GM12878 (cell line): Measurements from ENCODE around the gene CCDC12. TPM values are rescaled to one million over a fixed set of nuclear protein-coding genes. Genes with fewer than 3 reads are reported as not detected.

ENCODE experiments used
- ATAC-seq: fragments of 200-7000 bp; cut with Tn5 transposase; 3 replicates; pipeline ENCODE4 v1.9.1; 2020; ENCODE audit warnings: mild to moderate bottlenecking, moderate library complexity
- BruUV-seq: library from RNA; stranded (reverse); fragments of 400-500 nt; replicated peaks from 2 replicates; lab custom pipeline; 2021; lab: Mats Ljungman, UMichigan
- CTCF ChIA-PET: fragments of 300-600 bp; sonication (Branson Sonifier 250); formaldehyde crosslinking; extraction: SDS; loops from one replicate; lab custom pipeline; 2021; ENCODE audit warnings: inconsistent platforms; lab: Yijun Ruan, JAX
- POLR2A ChIA-PET: fragments of 350-600 bp; formaldehyde crosslinking; extraction: SDS; loops from one replicate; lab custom pipeline; 2021; ENCODE audit warnings: inconsistent platforms; lab: Charles Lee
- RAD21 ChIA-PET: fragments of 300-600 bp; sonication (Branson Sonifier 250); formaldehyde crosslinking; loops from one replicate; lab custom pipeline; 2023; ENCODE audit warnings: antibody characterized with exemption; ENCODE audit not compliant: unreplicated experiment; lab: Charles Lee
- SMC1A ChIA-PET: fragments of 300-600 bp; sonication (Branson Sonifier 250); formaldehyde crosslinking; loops from one replicate; lab custom pipeline; 2023; ENCODE audit not compliant: unreplicated experiment, uncharacterized antibody; lab: Charles Lee
- DNase-seq: peaks from one replicate; pipeline ENCODE4 v3.0.0-alpha.2; 2011; ENCODE audit warnings: low read depth, low spot score
- FAIRE-seq: peaks from 3 replicates; lab custom pipeline; 2011; peaks lifted over from hg19 to GRCh38; lab: Jason Lieb, UNC
- H2AFZ ChIP-seq: 2 replicates; pipeline ENCODE4 v1.6.0; 2011; ENCODE audit warnings: low read depth, low read length, control low read depth; ENCODE audit not compliant: control insufficient read depth
- H3K27ac ChIP-seq: 2 replicates; pipeline ENCODE4 v1.5.1; 2011; ENCODE audit warnings: control low read depth; ENCODE audit not compliant: control insufficient read depth, insufficient read depth
- H3K27me3 ChIP-seq, 2 experiments: replicated peaks in 1 of 2; 2 replicates each; pipeline versions ENCODE4 v1.6.0 to v1.6.1; 2011; ENCODE audit warnings: low read length in 1 of 2; ENCODE audit not compliant: control insufficient read depth in 2 of 2, insufficient read depth in 2 of 2
- H3K36me3 ChIP-seq, 2 experiments: 2 replicates each; pipeline ENCODE4 v1.5.1; 2011; ENCODE audit warnings: low read length in 1 of 2; ENCODE audit not compliant: control insufficient read depth in 2 of 2, insufficient read depth in 2 of 2
- H3K4me1 ChIP-seq: 2 replicates; pipeline ENCODE4 v1.6.1; 2011; ENCODE audit warnings: mild to moderate bottlenecking, low read length, moderate library complexity, mixed read lengths; ENCODE audit not compliant: control insufficient read depth, insufficient read depth
- H3K4me2 ChIP-seq: 2 replicates; pipeline ENCODE4 v1.6.0; 2011; ENCODE audit warnings: control low read depth; ENCODE audit not compliant: control insufficient read depth, insufficient read depth
- H3K4me3 ChIP-seq: fragments of 200-600 bp; sonication (generic); 2 replicates; pipeline ENCODE4 v1.5.1; 2016
- H3K79me2 ChIP-seq: 2 replicates; pipeline ENCODE4 v1.6.0; 2011; ENCODE audit warnings: low read length; ENCODE audit not compliant: control insufficient read depth, insufficient read depth
- H3K9ac ChIP-seq: 2 replicates; pipeline ENCODE4 v1.8.0; 2011; ENCODE audit warnings: low read length, control low read depth, mixed read lengths; ENCODE audit not compliant: control insufficient read depth, insufficient read depth
- H3K9me3 ChIP-seq: replicated peaks from 3 replicates; pipeline ENCODE4 v1.5.1; 2011; ENCODE audit warnings: mild to moderate bottlenecking, low read length; ENCODE audit not compliant: control insufficient read depth, insufficient read depth
- H4K20me1 ChIP-seq: 2 replicates; pipeline ENCODE4 v1.6.0; 2011; ENCODE audit not compliant: control insufficient read depth, insufficient read depth
- ATF7 ChIP-seq: fragments of 450-650 bp; IDR thresholded peaks from 2 replicates; pipeline ENCODE4 v1.6.1; 2016; ENCODE audit warnings: low read depth, mild to moderate bottlenecking
- BCLAF1 ChIP-seq: fragments of 450-650 bp; IDR thresholded peaks from 2 replicates; pipeline ENCODE4 v1.6.1; 2017; ENCODE audit warnings: antibody characterized with exemption, mild to moderate bottlenecking, moderate library complexity
- EP300 ChIP-seq, 2 experiments: fragments of 150-350 bp in 1 of 2; IDR thresholded peaks; 2 replicates each; pipeline ENCODE4 v1.6.1; 2011 to 2012; ENCODE audit warnings: low read depth in 2 of 2, low read length in 2 of 2, borderline replicate concordance in 1 of 2, improper control_type of control experiment in 1 of 2, inconsistent platforms in 1 of 2; ENCODE audit not compliant: control insufficient read depth in 1 of 2
- IKZF1 ChIP-seq: fragments of 450-650 bp; conservative IDR thresholded peaks from 2 replicates; pipeline ENCODE4 v1.6.1; 2017; ENCODE audit warnings: antibody characterized with exemption, mild to moderate bottlenecking
- IRF3 ChIP-seq: fragments of 450-650 bp; IDR thresholded peaks from 2 replicates; pipeline ENCODE4 v1.6.1; 2014; ENCODE audit warnings: mild to moderate bottlenecking
- KLF5 ChIP-seq: fragments of 450-650 bp; IDR thresholded peaks from 2 replicates; pipeline ENCODE4 v1.6.1; 2014; ENCODE audit warnings: mild to moderate bottlenecking; ENCODE audit not compliant: partially characterized antibody
- NBN ChIP-seq: fragments of 450-650 bp; IDR thresholded peaks from 2 replicates; pipeline ENCODE4 v1.6.1; 2016
- NR2F1 ChIP-seq: fragments of 450-650 bp; conservative IDR thresholded peaks from 2 replicates; pipeline ENCODE4 v1.6.1; 2017; ENCODE audit warnings: mild to moderate bottlenecking
- SUPT20H ChIP-seq: IDR thresholded peaks from 2 replicates; pipeline ENCODE4 v1.6.1; 2011; ENCODE audit warnings: low read depth, mild to moderate bottlenecking, low read length, moderate library complexity, borderline replicate concordance; ENCODE audit not compliant: control insufficient read depth
- SUZ12 ChIP-seq: fragments of 200-600 bp; sonication (generic); IDR thresholded peaks from one replicate; pipeline ENCODE4 v1.6.1; 2018; ENCODE audit warnings: antibody characterized with exemption, mild to moderate bottlenecking; ENCODE audit not compliant: unreplicated experiment
- TBL1XR1 ChIP-seq: IDR thresholded peaks from 2 replicates; pipeline ENCODE4 v1.6.1; 2012; ENCODE audit warnings: low read depth, low read length, improper control_type of control experiment
- ZSCAN29 ChIP-seq: fragments of 450-650 bp; IDR thresholded peaks from 2 replicates; pipeline ENCODE4 v1.6.1; 2017; ENCODE audit warnings: mild to moderate bottlenecking, moderate library complexity
- WGBS: methylation state at CpG from one replicate; pipeline ENCODE4 v1.1.6; 2016; ENCODE audit warnings: low lambda C conversion rate; ENCODE audit not compliant: insufficient replicate concordance, insufficient coverage; ENCODE audit errors: missing lambda C conversion rate; 5-methylcytosine and 5-hydroxymethylcytosine counted together
- in situ Hi-C: fragments of 300-500 bp; cut with MboI; formaldehyde crosslinking; loops from 9 replicates; pipeline ENCODE4 v1.14.3; 2018; ENCODE audit warnings: mixed read lengths
- intact Hi-C: fragments of 100-400 bp; cut with micrococcal nuclease; formaldehyde crosslinking; loops from one replicate; pipeline ENCODE4 v1.14.2; 2022; ENCODE audit not compliant: unreplicated experiment
- polyA plus RNA-seq, 11 experiments: library from polyadenylated mRNA; depleted of rRNA in 4 of 11; unstranded in 6 of 11; stranded (reverse) in 5 of 11; fragments of >200 nt; fragmentation: Nextera tagmentation in 4 of 11; fragmentation: Illumina TruSeq in 1 of 11; extraction: Ambion mirVana in 4 of 11; extraction: Trizol in 1 of 11; gene quantifications; 1 replicate in 1 of 11; 2 replicates in 10 of 11; pipeline versions ENCODE4 v1.2.1 to v1.2.3, GENCODE V29; 2011 to 2016; ENCODE audit warnings: inconsistent platforms in 2 of 11, missing spikeins in 2 of 11, low read depth in 1 of 11
- total RNA-seq, 4 experiments: library from RNA; depleted of rRNA in 3 of 4; stranded (reverse); fragments of >200 nt in 3 of 4; fragmentation: Illumina TruSeq in 1 of 4; extraction: Trizol in 1 of 4; gene quantifications; 2 replicates each; pipeline versions ENCODE4 v1.2.1 to v1.2.3, GENCODE V29; 2013 to 2021
- TF ChIP-seq, protein P1 (sequence below): fragments of 450-650 bp; IDR thresholded peaks from 2 replicates; pipeline ENCODE4 v1.6.1; 2016; ENCODE audit warnings: mild to moderate bottlenecking

Gene CCDC12
- total and polyA plus RNA-seq, 10 of the 15 experiments (the other 5 are each of a cell fraction or from before 2014, with no cell fraction given) = 9.2 to 91.4 (median 61.3) TPM

GRCh38 chr3:46905213-46905560, 71.4 kb downstream of the CCDC12 start:
- ChIA-PET POLR2A (no interaction called here), SMC1A (no interaction called here), CTCF (no interaction called here), RAD21 (no interaction called here)
- Histone ChIP-seq H4K20me1 (no peaks in the 10 kb centered on the region), H3K9ac (no peak overlapping the region), H2AFZ (no peak overlapping the region), H3K9me3 (no peaks in the 10 kb centered on the region), H3K4me3 (no peak overlapping the region), H3K79me2 (no peaks in the 10 kb centered on the region), H3K36me3 (no peaks in the 10 kb centered on the region), H3K4me2 (no peak overlapping the region), H3K27ac (no peak overlapping the region), H3K4me1 (peaks cover 5% of the 10 kb centered on the region), H3K27me3 (no peaks in the 10 kb centered on the region)
- DNase-seq (no peak), FAIRE-seq (no peak), ATAC-seq (no peak)
- BruUV-seq = no TSS peak
- intact Hi-C loops (no loop called here), in situ Hi-C loops (no loop called here)
- 67% methylated on average over 3 of the region's 3 CpGs for WGBS
- TF ChIP-seq IKZF1 (no peak), NBN (no peak), SUPT20H (no peak), TBL1XR1 (no peak)
- TF ChIP-seq, protein P1, sequence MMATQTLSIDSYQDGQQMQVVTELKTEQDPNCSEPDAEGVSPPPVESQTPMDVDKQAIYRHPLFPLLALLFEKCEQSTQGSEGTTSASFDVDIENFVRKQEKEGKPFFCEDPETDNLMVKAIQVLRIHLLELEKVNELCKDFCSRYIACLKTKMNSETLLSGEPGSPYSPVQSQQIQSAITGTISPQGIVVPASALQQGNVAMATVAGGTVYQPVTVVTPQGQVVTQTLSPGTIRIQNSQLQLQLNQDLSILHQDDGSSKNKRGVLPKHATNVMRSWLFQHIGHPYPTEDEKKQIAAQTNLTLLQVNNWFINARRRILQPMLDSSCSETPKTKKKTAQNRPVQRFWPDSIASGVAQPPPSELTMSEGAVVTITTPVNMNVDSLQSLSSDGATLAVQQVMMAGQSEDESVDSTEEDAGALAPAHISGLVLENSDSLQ = no peak

- FAIRE-seq (no peak), ATAC-seq (no peak), DNase-seq (no peak)
- Histone ChIP-seq H3K9ac (no peak overlapping the region), H3K27ac (no peak overlapping the region), H3K36me3 (no peaks in the 10 kb centered on the region), H3K4me3 (no peak overlapping the region), H3K4me1 (peaks cover under 1% of the 10 kb centered on the region; the same call in 1 of the 2 replicates), H4K20me1 (no peaks in the 10 kb centered on the region), H3K27me3 (no peaks in the 10 kb centered on the region), H3K4me2 (no peak overlapping the region), H2AFZ (no peak overlapping the region), H3K79me2 (no peaks in the 10 kb centered on the region), H3K9me3 (no peaks in the 10 kb centered on the region)
- BruUV-seq = no TSS peak
- CTCF ChIA-PET = no interaction called here
- POLR2A ChIA-PET = no interaction called here
- SMC1A ChIA-PET = no interaction called here
- RAD21 ChIA-PET = no interaction called here
- in situ Hi-C loops (no loop called here), intact Hi-C loops (no loop called here)
- 40% methylated on average over 18 of the region's 18 CpGs for WGBS
- TF ChIP-seq ZSCAN29 (no peak), NR2F1 (no peak), EP300 (IDR thresholded peaks at IDR 0.05; ENCODE audit: borderline replicate concordance in 1 of 2, control insufficient read depth in 1 of 2, low read depth in 2 of 2, low read length in 2 of 2) (no peak), KLF5 (no peak), BCLAF1 (no peak), ATF7 (no peak), IRF3 (no peak), SUZ12 (no peak)
Observed at GRCh38 chr3:46904303-46905212, 72.0 kb downstream of the CCDC12 start.
